NCI-H226 (cell line): ENCODE measurements around the gene SLC2A13.
"Not testable (repeated sequence)": the region's sequence is repeated elsewhere in the genome, so short reads cannot be mapped to it uniquely, and the experiment has no call there.

Source experiments
- DNase-seq: peaks from one replicate; pipeline ENCODE4 v3.0.0-alpha.2; 2015

Gene SLC2A13

DNA sequence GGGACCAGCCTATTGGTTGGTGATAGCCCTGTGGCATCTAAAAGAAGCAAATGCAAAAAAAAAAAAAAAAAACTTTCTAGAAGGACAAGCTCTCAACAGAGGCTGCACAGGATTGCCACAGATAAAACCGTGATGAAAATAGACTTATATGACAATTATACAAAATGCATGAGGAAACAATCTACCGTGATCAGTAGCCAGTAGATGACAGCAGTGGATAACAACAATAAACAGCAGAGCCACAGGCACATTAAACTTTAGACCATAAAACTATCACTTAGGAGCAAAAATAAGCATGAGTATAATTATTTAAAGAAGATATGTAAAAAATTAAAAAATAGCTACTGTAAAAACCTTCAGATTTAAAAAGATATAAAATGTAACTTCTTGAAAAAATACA is 302.7 kb downstream of the SLC2A13 start:
- DNase-seq = no peak

DNA sequence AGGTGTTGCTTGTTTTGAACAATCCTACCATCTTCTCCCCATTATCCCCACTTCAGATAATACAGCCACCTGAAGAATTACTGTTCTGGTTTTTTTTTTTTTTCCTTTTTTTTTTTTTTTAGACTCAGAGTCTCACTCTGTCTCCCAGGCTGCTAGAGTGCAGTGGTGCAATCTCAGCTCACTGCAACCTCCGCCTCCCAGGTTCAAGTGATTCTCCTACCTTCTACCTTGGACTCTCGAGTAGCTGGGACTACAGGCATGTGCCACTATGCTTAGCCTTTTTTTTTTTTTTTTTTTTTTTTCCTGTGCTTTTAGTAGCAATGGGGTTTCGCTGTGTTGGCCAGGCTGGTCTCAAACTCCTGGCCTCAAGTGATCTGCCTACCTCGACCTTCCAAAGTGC is 306.9 kb downstream of the SLC2A13 start:
- no peak for DNase-seq

DNA sequence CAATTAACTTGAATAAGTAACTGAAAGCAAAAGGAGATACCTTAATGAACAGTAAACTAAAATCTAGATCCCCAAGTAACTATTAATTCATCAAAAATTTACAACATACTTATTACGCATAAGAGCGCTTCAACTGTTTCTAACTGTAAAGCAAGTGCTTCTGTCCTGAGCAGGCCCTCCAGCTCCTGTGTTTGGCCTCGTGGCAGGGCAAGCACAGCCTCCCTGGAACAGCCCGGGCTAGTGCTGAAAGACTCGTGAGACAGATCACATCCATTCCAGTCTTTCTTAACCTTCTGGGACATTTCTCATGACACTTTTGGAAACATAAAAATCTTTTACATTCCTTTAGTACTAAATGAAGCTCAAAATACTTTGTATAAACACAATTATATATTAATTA is 307.5 kb downstream of the SLC2A13 start:
- DNase-seq = no peak

DNA sequence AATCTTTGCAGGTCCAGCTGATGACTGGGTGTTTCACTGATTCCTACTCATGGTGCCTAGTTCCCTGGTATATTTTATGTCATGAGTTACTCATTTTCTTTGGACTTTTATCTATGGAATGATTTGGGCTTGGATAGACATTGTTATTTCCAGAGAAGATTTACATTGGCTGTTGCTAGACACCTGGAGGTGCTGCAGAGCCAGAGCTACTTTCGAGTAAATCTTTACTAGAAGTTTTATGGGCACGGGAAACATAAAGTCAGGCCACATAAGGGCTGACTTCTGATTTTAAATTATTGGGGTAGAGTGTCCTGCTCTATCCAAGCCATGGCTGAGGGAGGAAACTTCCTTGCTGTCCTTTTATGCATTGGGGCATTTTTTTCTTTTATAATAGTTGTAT is 310.4 kb downstream of the SLC2A13 start:
- no peak for DNase-seq

DNA sequence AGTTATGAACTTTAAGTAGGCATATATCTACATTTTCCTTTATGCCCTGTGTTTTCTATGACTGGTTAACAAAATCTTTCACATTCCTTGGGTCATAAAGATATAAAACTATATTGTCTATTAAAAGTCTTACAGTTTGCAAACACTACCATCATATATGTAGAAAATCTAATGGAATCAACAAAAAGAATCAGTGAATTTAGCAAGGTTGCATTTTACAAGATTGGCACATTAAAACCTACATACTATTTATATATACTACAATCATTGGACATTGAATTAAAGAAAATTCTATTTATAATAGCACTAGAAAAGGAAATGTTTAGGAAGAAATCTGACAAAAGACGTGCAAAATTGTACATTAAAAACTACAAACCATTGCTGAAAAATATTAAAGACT is 312.9 kb downstream of the SLC2A13 start:
- DNase-seq = no peak

DNA sequence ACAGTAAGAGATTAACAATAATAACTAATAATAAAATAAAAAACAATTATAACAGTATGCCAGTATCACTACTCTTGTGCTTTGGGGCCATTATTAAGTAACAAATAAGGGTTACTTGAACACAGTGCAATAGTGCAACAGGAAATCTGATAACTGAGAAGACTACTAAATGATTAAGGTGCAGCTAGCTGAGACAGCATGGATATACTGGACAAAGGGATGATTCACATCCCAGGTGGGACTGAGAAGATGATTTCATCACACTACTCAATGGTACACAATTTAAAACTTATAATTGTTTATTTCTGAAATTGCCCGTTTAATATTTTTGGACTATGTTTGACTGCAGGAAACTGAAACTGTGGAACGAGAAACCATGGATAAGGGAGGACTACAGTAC is 317.6 kb downstream of the SLC2A13 start:
- no peak for DNase-seq

DNA sequence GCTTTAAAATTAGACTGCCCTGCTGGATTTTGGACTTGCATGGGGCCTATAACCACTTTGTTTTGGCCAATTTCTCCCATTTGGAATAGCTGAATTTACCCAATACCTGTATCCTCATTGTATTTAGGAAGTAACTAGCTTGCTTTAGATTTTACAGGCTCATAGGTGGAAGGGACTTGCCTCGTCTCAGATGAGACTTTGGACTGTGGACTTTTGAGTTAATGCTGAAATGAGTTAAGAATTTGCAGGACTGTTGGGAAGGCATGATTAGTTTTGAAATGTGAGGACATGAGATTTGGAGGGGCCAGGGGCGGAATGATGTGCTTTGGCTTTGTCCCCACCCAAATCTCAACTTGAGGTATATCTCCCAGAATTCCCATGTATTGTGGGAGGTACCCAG is 320.1 kb downstream of the SLC2A13 start:
- DNase-seq = not testable (repeated sequence)

DNA sequence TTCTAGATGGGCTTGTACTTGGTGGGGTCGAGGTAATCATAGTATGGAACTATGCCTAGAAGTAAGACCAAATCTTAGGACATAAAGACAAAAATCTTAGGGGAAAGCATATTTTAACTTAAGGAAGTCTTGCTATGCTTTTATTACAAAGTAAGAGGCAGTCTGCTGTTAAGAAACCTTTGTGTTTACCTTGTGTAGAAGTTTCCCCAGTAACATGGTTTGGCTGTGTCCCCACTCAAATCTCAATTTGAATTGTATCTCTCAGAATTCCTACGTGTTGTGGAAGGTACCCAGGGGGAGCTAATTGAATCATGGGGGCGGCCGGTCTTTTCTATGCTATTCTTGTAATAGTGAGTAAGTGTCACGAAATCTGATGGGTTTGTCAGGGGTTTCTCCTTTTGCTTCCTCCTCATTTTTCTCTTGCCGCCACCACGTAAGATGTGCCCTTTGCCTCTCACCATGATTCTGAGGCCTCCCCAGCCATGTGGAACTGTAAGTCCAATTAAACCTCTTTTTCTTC is 323.8 kb downstream of the SLC2A13 start:
- DNase-seq = no peak

DNA sequence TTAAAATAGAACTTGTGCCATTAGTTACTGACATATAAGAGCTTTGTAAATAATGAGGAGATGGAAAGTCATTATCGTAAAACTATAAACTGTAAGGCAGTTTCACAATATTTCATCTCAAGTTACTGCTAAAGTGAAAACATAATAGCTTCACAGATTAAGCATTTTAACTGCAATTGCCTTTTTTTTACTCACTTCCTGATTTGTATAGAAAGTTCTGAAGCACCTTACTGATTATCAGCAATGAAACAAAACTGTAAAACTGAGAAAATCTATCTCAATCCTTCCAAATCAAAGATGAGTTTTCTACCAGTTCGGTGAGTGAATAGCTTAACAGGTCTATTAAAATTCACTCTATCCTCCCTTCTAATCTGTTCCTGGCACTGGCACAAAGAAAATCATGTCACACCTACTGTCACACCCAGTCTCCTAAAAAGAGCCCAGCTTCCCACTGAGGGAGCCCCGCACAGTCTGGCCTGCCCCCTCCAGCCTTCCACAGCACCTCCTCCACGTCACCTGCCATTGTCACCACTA is 324.9 kb downstream of the SLC2A13 start:
- no peak for DNase-seq

DNA sequence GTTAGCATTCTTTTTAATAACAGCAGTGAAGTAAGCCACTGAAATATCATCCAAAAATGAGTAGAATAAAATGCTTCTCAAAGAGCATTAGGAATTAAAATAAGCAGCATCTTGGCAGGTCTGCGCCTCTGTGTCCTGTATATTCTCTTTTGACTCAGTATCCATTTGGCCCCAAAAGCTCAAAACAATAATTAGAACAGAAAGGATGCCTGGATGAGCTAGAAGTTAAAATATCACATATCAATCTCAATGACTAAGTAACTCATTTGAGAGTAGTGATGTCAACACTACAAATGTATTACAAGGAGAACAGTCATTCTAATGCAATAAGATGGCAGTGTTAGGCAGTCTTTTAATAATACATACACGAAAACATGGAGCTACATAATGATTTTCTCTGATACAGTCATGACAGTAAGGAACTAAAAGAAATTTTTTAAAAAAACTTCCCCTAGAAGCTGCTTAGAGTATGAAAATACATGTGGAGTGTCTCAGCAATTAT is 325.4 kb downstream of the SLC2A13 start:
- DNase-seq = no peak

DNA sequence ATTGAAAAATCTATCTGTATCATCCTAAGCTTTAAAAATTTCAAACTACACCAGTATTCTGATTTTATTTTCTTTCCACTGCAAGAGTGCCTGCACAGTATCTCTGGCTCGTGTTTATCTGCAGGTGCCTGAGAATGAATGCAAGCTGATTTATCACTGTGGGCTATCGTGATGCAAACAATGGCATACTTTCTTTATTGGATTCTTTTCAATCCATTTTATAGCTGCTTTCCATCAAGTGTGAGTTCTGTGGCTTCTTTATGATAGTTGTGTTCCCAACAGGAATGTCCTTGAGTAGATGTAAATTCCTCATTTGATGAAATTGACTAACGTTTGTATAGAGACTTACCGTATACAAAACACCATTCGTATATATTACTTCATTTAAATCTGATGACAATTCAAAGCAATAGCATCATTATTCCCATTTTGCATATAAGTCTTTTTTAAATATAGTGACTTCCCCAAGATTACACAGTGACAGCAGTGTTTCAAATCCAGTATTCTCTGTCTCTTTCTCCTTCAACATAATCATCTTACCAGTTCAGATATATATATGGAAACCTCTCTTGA is 326.0 kb downstream of the SLC2A13 start:
- DNase-seq = no peak

DNA sequence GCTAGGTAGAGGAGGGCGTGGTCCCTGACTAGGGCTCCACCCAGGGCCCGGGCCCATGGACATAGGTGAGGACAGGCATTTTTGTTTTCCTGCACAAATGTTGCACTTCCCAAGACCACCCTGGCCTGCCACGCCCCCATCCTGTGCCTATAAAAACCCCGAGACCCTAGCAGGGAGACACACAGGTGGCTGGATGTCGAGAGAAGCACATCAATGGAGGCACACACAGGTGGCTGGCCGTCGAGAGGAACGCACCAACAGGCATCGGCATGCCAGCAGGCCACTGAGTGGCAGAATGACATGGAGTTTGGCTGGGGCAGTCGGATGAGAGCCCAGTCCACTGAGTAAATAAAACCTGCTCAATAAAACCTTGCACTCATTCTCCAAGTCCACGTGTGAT is 328.4 kb downstream of the SLC2A13 start:
- DNase-seq = no peak

DNA sequence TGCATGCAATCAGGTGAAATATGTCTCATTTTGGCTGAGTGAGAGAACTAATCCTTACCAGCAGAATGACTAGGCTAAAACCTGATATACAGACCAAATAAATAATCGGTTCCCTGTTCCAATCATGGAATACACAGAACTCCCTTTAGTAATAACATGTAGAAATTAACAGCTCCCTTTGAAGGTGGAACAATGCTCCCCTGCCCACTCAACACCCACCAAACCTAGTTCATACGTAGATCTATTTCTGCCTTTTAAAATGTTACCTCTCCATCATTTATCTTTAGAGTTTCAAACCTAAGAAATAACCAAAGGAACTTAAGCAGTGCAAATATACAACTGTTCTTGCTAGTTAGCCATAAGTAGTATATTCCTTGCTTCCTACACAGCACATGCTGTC is 332.6 kb downstream of the SLC2A13 start:
- no peak for DNase-seq

DNA sequence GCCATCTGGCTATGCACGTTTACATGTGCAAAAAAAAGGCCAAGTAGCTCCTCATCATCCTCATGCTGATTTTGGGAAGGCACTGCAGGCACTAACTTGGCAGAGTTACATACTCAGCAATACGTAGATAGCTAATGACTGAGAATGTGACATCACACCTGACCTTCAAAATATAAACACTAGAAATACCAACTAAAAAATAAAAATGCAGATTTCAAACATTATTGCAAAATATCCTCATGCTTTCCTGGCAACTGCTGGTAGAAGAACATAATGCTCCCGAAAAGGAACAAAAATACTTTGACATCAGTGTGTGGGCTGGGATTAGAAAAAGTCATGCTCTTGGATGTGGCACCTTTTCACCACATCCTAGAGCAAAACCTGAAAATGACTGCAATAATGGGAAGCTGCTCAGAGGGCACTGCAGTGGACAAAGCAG is 333.0 kb downstream of the SLC2A13 start:
- DNase-seq = no peak

DNA sequence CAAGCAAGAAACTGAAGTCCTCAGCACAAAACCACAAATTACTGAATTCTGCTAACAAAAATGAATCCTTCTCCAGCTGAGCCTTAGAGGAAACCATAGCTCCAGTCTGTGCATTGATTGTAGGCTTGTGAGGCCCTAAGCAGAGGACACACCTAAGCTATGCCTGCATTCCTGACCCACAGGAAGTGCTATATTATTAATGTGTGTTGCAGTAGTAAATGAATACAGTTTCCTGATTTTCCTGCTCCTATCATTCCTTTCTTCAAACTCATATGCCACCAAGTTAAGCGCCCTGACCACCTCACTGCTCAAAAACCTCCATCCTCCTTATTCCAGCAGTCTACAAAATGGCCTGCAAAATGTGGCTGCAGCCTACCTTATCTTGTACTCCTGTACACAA is 334.4 kb downstream of the SLC2A13 start:
- DNase-seq = peak; percentile 11

DNA sequence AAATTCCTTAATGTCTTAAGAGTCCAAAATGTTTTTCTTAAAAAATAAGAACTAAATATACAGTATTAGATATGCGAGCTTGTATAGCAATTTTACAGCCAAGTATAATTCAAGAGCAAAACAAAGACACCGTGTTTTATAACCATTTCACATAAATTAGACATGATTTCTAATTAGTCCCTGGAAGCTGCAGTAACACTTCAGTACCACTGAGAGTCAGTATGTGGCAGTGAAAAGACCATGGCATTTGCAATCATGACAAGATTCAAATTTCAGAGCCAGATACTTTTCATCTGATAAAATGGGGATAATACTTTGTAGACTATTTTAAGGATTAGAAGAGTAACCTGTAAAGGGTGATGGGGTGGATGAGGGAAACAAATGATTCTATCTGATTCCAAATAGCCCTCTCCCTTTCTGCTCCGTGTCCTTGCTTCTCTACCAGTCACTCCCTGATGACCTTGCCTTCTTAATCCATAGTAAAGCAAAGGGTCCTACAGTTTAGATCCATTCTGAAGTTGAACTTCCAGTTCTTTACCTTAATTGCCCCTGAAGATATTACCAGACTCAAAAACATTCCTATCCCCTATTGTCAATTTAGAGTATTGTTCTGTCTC is 340.8 kb downstream of the SLC2A13 start:
- DNase-seq = no peak

DNA sequence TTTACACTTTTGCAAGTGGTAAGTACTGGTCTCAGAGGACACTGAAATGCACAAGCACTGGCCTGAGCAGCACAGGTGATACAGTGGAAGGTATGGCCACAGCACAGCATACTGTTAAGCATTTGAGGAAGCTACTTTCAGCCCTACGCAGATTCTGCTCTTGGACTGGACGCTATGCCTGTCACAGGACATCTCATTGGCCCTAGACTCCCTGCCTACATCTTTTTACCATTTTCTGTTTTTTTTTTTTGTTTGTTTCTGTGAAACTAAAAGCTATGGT is 342.1 kb downstream of the SLC2A13 start:
- no peak for DNase-seq

DNA sequence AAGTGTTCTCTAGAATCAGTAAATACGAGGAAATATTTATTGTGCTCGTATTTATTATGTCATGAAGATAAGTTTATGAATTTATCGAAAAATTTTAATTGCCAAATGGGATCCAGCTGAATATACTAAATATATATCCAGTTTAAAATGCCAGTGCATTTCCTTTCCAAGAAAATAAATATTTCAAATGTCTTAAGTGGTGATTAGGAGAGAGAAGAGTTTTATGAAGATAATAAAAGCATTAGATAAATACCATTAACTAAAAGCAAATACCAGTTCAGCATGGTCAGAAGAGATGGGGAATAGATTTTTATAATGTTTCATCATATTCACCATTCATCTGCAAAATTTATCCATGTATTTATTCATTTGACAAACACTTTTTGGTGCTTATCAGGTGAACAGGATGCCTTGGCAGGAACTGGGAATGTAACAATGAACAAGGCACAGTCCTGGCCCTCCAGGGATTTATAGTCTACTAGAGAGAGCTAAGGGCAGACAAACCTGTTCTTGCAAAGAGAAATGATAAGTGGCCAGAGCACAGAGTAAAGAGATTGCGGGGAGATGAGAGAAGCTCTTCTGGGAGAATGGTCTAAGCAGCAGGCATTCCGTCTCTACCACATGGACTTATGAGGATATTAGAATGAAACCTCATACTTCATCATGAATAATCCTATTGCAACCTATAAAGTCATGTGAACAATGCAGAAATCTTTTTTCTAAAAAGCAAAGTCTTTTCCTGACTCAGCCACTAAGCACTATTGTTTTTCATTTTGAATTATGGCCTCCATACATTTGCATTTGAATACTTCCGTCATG is 342.6 kb downstream of the SLC2A13 start:
- no peak for DNase-seq

DNA sequence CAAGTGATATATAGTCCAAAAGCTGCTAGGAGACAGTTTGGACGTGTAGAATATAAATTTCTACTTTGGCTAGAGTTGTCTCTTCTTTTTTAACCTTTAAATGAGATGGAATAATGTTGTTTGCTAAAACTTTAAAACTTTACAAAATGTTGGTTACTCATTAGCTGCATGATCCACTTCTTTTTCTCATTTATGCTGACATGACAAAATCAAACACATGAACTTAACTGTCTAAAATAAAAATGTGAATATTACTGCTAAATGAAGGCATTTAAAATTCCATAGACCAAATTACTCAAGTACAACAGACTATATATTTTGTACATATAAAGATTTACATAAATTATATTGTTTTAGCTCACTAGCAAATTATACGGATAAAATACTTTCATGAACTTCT is 350.4 kb downstream of the SLC2A13 start:
- DNase-seq = no peak

DNA sequence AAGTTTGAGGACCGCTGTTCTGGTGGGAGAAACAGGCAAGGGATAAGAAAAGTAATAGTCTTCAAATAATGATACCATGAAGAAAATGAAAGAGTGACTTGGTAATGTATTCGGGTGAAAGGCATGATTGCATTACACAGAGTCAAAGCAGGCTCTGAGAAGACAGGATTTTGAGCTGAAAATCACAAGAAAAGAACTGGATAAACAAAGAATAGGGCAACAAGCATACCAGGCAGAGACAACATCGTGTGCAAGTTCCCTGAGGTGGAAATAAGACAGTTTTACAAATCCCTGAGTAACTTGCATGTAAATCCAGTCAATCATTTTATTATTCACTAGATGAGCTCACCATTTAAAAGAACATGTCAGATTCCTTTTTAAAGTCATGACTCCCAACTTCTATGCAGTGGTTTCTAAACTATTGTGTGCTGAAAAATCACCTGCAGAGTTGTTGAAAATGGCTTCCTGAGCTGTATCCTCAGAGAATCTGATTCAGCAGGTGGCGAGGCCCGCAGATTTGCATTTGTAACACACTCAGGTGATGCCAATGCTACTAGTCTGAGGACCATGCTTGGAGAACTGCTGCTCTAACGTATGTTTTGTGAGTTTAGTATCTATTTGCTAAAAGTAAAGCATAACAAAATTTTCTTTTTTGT is 353.3 kb downstream of the SLC2A13 start:
- DNase-seq = no peak

DNA sequence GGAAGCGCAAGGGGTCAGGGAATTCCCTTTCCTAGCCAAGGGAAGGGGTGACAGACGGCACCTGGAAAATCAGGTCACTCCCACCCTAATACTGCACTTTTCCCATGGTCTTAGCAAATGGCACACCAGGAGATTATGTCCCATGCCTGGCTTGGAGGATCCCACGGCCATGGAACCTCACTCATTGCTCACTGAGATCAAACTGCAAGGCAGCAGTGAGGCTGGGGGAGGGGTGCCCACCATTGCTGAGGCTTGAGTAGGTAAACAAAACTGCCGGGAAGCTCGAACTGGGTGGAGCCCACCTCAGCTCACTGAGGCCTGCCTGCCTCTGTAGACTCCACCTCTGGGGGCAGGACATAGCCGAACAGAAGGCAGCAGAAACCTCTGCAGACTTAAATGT is 359.7 kb downstream of the SLC2A13 start:
- DNase-seq = not testable (repeated sequence)

DNA sequence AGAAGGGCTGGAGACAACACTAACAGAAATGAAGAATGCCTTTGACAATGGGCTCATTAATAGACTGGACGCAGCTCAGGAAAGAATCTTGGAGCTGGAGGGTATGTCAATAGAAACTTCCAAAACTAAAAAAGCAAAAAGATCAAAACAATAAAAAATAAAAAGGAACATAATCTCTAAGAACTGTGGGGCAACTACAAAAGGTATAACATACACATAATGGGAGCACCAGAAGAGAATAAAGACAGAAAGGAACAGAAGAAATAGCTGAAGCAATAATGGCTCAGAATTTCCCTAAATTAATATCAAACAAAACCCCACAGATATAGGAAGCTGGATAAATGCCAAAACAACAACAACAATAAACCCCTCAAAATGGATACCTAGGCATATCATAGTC is 362.2 kb downstream of the SLC2A13 start:
- DNase-seq = no peak

DNA sequence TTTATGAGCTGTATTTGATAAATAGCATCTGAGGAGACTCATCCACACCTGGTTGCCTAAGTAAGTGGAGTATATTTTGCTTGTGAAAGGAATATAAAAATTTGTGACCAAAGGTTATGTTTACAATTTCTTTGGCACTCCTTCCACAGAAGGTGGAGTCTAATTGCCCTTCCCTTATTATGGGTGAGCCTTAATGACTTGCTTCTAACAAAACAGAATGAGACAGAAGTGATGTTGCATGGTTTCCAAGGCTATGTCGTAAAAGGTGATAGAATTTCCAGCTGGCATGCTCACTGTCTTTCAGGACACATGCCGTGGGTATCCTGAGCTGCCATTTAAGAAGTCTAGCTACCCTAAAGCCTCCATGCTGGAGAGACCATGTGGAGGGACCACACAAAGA is 369.5 kb downstream of the SLC2A13 start:
- DNase-seq = no peak
